D721Med (cell line): ENCODE data around the gene SCFD2.
"Not testable (repeated sequence)": the region's sequence is repeated elsewhere in the genome, so short reads cannot be mapped to it uniquely, and the experiment has no call there.

Experiments used
- DNase-seq: peaks from one replicate; pipeline ENCODE4 v3.0.0; 2011; ENCODE audit warnings: low spot score; ENCODE audit not compliant: insufficient read length
- FAIRE-seq: peaks from 2 replicates; lab custom pipeline; 2011; peaks lifted over from hg19 to GRCh38; lab: Jason Lieb, UNC
- TF ChIP-seq, protein P1 (sequence below): IDR thresholded peaks from 2 replicates; pipeline ENCODE4 v1.5.1; 2012; ENCODE audit warnings: mild to moderate bottlenecking, control low read depth; ENCODE audit not compliant: insufficient read depth; ENCODE audit errors: missing control alignments

The SCFD2 gene

DNA sequence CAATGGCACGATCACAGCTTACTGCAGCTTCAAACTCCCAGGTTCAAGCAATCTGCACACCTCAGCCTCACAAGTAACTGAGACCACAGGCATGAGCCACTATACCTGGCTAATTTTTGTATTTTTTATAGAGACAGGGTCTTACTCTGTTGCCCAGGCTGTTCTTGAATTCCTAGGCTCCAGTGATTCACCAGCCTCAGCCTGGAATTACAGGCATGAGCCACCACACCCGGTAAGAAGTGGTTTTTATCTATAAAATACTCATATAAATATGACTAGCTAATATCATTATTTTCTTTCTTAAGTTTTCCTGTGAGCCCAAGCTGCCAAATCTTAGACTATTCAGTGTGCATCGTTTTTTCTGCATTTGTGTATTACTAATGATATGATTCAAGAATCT, 4.4 kb downstream of the SCFD2 start:
- no peak for FAIRE-seq
- TF ChIP-seq, protein P1, sequence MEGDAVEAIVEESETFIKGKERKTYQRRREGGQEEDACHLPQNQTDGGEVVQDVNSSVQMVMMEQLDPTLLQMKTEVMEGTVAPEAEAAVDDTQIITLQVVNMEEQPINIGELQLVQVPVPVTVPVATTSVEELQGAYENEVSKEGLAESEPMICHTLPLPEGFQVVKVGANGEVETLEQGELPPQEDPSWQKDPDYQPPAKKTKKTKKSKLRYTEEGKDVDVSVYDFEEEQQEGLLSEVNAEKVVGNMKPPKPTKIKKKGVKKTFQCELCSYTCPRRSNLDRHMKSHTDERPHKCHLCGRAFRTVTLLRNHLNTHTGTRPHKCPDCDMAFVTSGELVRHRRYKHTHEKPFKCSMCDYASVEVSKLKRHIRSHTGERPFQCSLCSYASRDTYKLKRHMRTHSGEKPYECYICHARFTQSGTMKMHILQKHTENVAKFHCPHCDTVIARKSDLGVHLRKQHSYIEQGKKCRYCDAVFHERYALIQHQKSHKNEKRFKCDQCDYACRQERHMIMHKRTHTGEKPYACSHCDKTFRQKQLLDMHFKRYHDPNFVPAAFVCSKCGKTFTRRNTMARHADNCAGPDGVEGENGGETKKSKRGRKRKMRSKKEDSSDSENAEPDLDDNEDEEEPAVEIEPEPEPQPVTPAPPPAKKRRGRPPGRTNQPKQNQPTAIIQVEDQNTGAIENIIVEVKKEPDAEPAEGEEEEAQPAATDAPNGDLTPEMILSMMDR = no peak
- no peak for DNase-seq

GRCh38 chr4:53355930-53356521, 9.8 kb downstream of the SCFD2 start:
- DNase-seq (no peak), FAIRE-seq (no peak)
- TF ChIP-seq, protein P1 = no peak

DNA sequence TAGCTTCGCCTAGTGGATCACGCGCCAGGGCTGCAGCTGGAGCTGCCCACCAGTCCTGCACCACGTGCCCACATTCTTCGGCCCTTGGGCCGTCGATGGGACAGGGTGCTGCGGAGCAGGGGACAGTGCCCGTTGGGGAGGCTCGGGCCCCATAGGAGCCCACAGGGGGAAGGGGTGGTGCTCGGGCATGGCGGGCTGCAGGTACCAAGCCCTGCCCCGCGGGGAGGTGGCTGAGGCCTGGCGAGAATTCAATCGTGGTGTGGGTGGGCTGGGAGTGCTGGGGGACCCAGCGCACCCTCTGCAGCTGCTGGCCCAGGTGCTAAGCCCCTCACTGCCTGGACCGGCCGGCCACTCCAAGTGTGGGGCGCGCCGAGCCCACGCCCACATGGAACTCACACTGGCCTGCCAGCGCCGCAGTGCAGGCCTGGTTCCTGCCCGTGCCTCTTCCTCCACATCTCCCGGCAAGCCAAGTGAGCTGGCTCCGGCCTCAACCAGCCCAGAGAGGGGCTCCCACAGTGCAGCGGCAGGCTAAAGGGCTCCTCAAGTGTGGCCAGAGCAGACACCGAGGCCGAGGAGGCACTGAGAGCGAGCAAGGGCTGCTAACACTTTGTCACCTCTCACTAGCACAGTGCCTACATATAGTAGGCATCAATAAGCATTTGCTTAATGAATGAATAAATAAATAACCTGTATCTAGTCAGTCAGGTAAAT, 11.7 kb downstream of the SCFD2 start:
- TF ChIP-seq, protein P1 = no peak
- DNase-seq = no peak
- no peak for FAIRE-seq

DNA sequence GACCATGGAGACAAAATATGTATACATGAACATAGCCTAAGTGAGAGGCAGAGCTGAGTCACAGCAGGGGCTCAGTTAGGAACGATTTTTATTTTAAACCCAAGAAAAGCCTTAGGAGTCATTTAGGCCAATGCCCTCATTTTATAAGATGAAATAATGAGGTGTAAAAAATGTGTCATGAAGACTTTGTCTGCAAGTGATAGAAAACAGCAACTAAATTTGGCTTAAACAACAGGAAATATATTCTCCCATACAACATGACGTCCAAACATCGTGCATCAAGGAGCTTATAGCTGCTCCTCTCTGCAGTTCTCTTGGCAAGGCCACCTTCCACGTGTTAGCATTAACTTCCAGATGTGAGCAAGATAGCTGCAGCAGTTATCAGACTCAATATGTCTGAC, 16.8 kb downstream of the SCFD2 start:
- TF ChIP-seq, protein P1 = no peak
- FAIRE-seq = no peak
- DNase-seq = no peak

- TF ChIP-seq, protein P1 = no peak
- no peak for FAIRE-seq
- DNase-seq = no peak
Measured at GRCh38 chr4:53348046-53348445, 17.8 kb downstream of the SCFD2 start.

- FAIRE-seq (no peak), DNase-seq (no peak)
- TF ChIP-seq, protein P1 = no peak
Measured at GRCh38 chr4:53346920-53347852, 18.7 kb downstream of the SCFD2 start.

GRCh38 chr4:53346392-53346791, 19.5 kb downstream of the SCFD2 start:
- DNase-seq, FAIRE-seq: not testable (repeated sequence)

DNA sequence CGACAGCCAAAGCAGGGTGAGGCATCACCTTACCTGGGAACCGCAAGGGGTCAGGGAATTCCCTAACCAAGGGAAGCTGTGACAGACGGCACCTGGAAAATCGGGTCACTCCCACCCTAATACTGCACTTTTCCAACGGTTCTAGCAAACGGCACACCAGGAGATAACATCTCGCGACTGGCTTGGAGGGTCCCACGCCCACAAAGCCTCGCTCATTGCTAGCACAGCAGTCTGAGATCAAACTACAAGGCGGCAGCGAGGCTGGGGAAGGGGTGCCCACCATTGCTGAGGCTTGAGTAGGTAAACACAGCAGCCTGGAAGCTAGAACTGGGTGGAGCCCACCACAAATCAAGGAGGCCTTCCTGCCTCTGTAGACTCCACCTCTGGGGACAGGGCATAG, 25.7 kb downstream of the SCFD2 start:
- not testable (repeated sequence) for FAIRE-seq, DNase-seq

DNA sequence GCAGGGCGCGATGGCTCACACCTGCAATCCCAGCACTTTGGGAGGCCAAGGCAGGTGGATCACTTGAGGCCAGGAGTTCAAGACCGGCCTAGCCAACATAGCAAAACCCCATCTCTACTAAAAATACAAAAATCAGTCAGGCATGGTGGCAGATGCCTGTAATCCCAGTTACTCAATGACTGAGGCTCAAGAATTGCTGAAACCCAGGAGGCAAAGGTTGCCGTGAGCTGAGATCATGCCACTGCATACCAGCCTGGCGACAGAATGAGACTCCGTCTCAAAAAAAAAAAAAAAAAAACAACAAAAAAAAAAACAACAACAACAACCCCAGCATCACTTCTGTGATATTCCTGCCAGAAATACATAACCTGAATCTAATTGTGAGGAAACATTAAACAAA, 30.9 kb downstream of the SCFD2 start:
- FAIRE-seq, DNase-seq: not testable (repeated sequence)
